ENCODE results near the gene GPHB5. TPM values are rescaled to one million over a fixed set of nuclear protein-coding genes. Genes with fewer than 3 reads are reported as not detected.

GPHB5 gene, protein sequence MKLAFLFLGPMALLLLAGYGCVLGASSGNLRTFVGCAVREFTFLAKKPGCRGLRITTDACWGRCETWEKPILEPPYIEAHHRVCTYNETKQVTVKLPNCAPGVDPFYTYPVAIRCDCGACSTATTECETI
- not detected for total RNA-seq

DNA sequence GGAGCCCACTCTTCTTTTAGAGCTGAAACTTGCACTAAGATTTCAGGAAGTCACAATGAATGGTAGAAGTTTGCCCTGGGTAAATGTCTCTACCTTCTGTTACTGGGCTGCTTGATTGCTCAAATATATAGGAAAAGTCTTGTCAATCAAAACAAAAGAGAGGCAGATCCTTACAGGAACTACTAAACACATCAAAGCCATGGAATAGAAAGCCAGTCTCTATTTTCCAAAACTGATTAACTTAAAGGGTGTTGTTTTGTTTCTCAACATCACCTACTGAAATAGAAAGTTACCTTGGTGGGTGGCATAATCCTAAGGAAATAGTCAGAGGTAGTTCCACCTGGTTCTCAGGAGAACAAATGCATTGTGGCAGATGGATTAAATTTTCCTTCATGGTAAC is at the start of gene GPHB5:
TSS of gene GPHB5 (minus strand) at position 101 of the 400 bp plus-strand sequence. CDS start 1,086 bp downstream, outside the sequence.
- intact Hi-C loops (cut with DNase I), result no loop called here
- Histone ChIP-seq H3K9me3 (no peaks in the 10 kb centered on the region), H3K4me3 (no peak within 1 kb of the TSS), H3K27me3 (peaks cover 0 to 5% (median 0%) of the 10 kb centered on the region in 4 donors), H3K27ac (replicated peaks in 1 of 4) (no peak within 1 kb of the TSS), H3K4me1 (peaks cover 0 to 10% (median 3%) of the 10 kb centered on the region in 4 donors), H3K36me3 (no peaks in the 10 kb centered on the region)
- DNase-seq (ENCODE audit: extremely low spot score), result no peak
- TF ChIP-seq, protein P1, sequence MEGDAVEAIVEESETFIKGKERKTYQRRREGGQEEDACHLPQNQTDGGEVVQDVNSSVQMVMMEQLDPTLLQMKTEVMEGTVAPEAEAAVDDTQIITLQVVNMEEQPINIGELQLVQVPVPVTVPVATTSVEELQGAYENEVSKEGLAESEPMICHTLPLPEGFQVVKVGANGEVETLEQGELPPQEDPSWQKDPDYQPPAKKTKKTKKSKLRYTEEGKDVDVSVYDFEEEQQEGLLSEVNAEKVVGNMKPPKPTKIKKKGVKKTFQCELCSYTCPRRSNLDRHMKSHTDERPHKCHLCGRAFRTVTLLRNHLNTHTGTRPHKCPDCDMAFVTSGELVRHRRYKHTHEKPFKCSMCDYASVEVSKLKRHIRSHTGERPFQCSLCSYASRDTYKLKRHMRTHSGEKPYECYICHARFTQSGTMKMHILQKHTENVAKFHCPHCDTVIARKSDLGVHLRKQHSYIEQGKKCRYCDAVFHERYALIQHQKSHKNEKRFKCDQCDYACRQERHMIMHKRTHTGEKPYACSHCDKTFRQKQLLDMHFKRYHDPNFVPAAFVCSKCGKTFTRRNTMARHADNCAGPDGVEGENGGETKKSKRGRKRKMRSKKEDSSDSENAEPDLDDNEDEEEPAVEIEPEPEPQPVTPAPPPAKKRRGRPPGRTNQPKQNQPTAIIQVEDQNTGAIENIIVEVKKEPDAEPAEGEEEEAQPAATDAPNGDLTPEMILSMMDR (IDR thresholded peaks at IDR 0.05), result no peak
- TF ChIP-seq POLR2A (IDR thresholded peaks at IDR 0.05; ENCODE audit: low read depth) (no peak), EP300 (IDR thresholded peaks at IDR 0.05) (no peak), POLR2AphosphoS5 (IDR thresholded peaks at IDR 0.05) (no peak)

DNA sequence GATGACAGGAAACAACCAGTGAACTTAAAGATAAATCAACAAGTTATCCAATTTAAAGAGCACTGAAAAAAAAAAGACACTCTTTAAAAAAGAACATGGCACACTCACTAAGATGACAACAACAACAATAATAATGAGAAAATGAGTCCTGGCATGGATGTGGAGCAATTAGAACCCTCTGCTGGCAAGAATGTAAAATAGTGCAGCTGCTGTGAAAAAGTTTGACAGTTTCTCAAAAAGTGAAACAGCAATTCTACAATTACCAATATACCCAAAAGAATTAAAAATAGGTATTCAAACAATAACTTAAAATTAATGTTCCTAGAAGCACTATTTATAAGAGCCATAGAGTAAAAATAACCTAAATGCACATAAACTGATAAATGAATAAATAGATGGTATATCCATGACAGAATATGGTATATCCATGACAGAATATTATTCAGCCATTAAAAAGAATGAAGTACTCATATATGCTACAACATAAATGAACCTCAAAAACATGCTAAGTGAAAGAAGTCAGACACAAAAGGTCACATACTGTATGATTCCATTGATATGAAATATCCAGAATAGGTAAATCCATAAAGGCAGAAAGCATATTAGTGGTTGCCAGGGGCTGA is 49.1 kb upstream of the GPHB5 start:
- intact Hi-C loops (cut with DNase I), result no loop called here
- no peak overlapping the region for H3K4me3 ChIP-seq
- peaks cover 0 to 11% (median 0%) of the 10 kb centered on the region in 4 donors for H3K36me3 ChIP-seq
- H3K9me3 ChIP-seq, result peaks cover 0 to 10% (median 0%) of the 10 kb centered on the region in 4 donors
- DNase-seq (ENCODE audit: extremely low spot score), result no peak
- TF ChIP-seq POLR2AphosphoS5 (IDR thresholded peaks at IDR 0.05) (no peak), EP300 (IDR thresholded peaks at IDR 0.05) (no peak), POLR2A (IDR thresholded peaks at IDR 0.05; ENCODE audit: low read depth) (no peak)
- TF ChIP-seq, protein P1 (IDR thresholded peaks at IDR 0.05), result no peak
- H3K4me1 ChIP-seq, result no peaks in the 10 kb centered on the region
- no peak overlapping the region for H3K27ac ChIP-seq (replicated peaks in 1 of 4)
- H3K27me3 ChIP-seq, result no peaks in the 10 kb centered on the region

DNA sequence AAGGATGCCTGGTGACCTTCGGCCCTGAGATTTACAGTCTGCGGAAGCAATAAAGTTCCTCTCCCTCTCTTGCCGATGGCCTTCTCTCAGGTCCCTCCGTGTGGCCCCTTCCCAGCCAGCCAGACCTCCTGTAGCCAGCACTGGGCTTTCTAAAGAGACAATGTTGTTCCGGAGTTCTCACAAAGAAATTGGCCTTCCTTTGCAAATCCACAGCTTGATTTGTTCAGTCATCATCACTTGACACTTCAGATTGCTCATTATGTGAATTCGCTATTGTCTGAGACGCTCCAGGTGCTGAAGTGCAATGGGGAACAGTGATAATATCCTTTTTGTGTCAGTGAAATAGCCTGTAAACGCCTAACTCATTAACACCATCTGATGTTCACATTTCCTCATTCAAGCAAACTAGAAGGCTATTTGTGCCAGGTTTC is 43.7 kb upstream of the GPHB5 start:
- Histone ChIP-seq H3K9me3 (no peaks in the 10 kb centered on the region), H3K36me3 (no peaks in the 10 kb centered on the region), H3K4me1 (no peaks in the 10 kb centered on the region), H3K4me3 (no peak overlapping the region), H3K27ac (replicated peaks in 1 of 4) (no peak overlapping the region), H3K27me3 (no peaks in the 10 kb centered on the region)
- intact Hi-C loops (cut with DNase I), result no loop called here
- 45% methylated on average over 8 of the region's 8 CpGs for WGBS
- TF ChIP-seq POLR2A (IDR thresholded peaks at IDR 0.05; ENCODE audit: low read depth) (no peak), EP300 (IDR thresholded peaks at IDR 0.05) (no peak)
- TF ChIP-seq, protein P1 (IDR thresholded peaks at IDR 0.05), result no peak
- no peak for DNase-seq (ENCODE audit: extremely low spot score)

DNA sequence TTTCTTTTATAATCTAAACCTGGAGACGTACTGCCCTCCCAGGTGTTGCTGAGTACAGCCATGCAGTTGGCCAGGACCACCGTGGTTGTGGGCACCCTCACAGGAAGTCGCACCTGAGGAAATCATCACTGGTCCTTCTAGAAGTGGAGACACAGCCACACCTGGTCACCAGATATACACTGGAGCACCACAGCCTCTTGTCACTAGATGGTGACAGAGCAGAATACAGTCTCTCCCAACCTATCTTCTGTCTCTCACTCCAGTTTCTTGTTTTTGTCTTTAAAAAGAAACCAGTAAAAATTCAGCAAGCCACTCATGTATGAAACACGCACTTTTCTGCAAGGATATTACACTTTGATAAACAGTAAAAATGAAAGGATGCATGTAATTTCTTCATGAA is 43.1 kb upstream of the GPHB5 start:
- TF ChIP-seq, protein P1 (IDR thresholded peaks at IDR 0.05), result no peak
- TF ChIP-seq POLR2AphosphoS5 (IDR thresholded peaks at IDR 0.05) (no peak), EP300 (IDR thresholded peaks at IDR 0.05) (no peak), POLR2A (IDR thresholded peaks at IDR 0.05; ENCODE audit: low read depth) (no peak)
- no peak overlapping the region for H3K4me3 ChIP-seq
- intact Hi-C loops (cut with DNase I), result no loop called here
- DNase-seq (ENCODE audit: extremely low spot score), result no peak
- no peaks in the 10 kb centered on the region for H3K9me3 ChIP-seq
- no peaks in the 10 kb centered on the region for H3K4me1 ChIP-seq
- WGBS, result 82% methylated on average over 4 of the region's 4 CpGs
- H3K27ac ChIP-seq (replicated peaks in 1 of 4), result no peak overlapping the region
- H3K36me3 ChIP-seq, result no peaks in the 10 kb centered on the region
- H3K27me3 ChIP-seq, result no peaks in the 10 kb centered on the region

DNA sequence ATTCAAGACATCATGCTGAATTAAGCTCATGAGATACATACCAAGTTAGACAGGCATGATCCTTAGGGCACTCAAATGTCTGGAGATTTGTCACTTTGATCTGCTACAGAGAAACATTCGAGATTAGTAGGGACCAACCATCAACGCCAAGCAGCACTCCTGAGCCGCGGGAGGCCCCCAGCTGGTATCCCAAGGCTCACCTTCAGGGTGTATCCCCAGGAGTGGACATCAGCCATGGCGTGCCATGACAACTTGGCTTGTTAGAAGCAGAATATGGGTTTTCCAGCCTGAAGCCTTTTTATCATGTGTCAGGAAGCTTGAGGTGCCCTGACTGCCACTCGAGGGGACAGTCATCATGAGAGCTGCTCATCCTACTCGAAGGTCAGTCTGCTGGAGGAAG is 39.1 kb upstream of the GPHB5 start:
- 93% methylated on average over 7 of the region's 7 CpGs for WGBS
- no peak overlapping the region for H3K27ac ChIP-seq (replicated peaks in 1 of 4)
- no peak for DNase-seq (ENCODE audit: extremely low spot score)
- no peak for TF ChIP-seq EP300 (IDR thresholded peaks at IDR 0.05)
- H3K4me1 ChIP-seq, result no peaks in the 10 kb centered on the region
- intact Hi-C loops (cut with DNase I), result no loop called here
- H3K4me3 ChIP-seq, result no peak overlapping the region
- no peaks in the 10 kb centered on the region for H3K36me3 ChIP-seq
- H3K9me3 ChIP-seq, result no peaks in the 10 kb centered on the region
- H3K27me3 ChIP-seq, result no peaks in the 10 kb centered on the region

Measured in esophagus muscularis mucosa (tissue), 4 donors.